ENCODE measurements around the gene KRT39.

Gene KRT39

GRCh38 chr17:40915199-40915661, 51.5 kb downstream of the KRT39 start:
- no peak overlapping the region for H3K4me3 ChIP-seq (ENCODE audit: low read depth, low read length)
- no peak for TF ChIP-seq CTCF (IDR thresholded peaks at IDR 0.05; ENCODE audit: insufficient read depth, low read length, missing control alignments)
- POLR2A ChIA-PET, result interaction anchor here (1.3 kb wide), 1 partner anchor 39 kb away, joined by 3 read pairs; no protein-coding TSS in a partner anchor
- CTCF ChIA-PET, result interaction anchor here (0.8 to 3.6 kb wide), 6 partner anchors 11 to 747 kb away, joined by 3 to 17 read pairs (median 3); no protein-coding TSS in a partner anchor
- peak; percentile 94 for DNase-seq (ENCODE audit: low read depth, low spot score)

- H3K4me3 ChIP-seq (ENCODE audit: low read depth, low read length), result no peak overlapping the region
- TF ChIP-seq CTCF (IDR thresholded peaks at IDR 0.05; ENCODE audit: insufficient read depth, low read length, missing control alignments), result no peak
- POLR2A ChIA-PET, result interaction anchor here (0.6 to 1.3 kb wide), 3 partner anchors 40 to 145 kb away, joined by 3 to 4 read pairs (median 4); no protein-coding TSS in a partner anchor
- CTCF ChIA-PET, result interaction anchor here (0.6 to 3.6 kb wide), 6 partner anchors 11 to 734 kb away, joined by 3 to 17 read pairs (median 8); partner anchors contain the start of gene KRTAP2-3
- no peak for DNase-seq (ENCODE audit: low read depth, low spot score)
Measured at GRCh38 chr17:40914075-40914855, 52.5 kb downstream of the KRT39 start.

GRCh38 chr17:40912486-40913210, 54.1 kb downstream of the KRT39 start:
- no peak for TF ChIP-seq CTCF (IDR thresholded peaks at IDR 0.05; ENCODE audit: insufficient read depth, low read length, missing control alignments)
- DNase-seq (ENCODE audit: low read depth, low spot score), result no peak
- no peak overlapping the region for H3K4me3 ChIP-seq (ENCODE audit: low read depth, low read length)
- ChIA-PET POLR2A (no interaction called here), CTCF (interaction anchor here (0.5 to 3.6 kb wide), 11 partner anchors 56 to 753 kb away, joined by 3 to 17 read pairs (median 5); partner anchors contain the start of gene KRTAP2-3)

GRCh38 chr17:40910441-40910841, 56.3 kb downstream of the KRT39 start:
- POLR2A ChIA-PET, result interaction anchor here (0.5 to 2.3 kb wide), 13 partner anchors 43 to 638 kb away, joined by 3 to 29 read pairs (median 7); partner anchors contain the start of genes KRTAP2-3, KRTAP2-4 and KRTAP4-6
- peak; percentile 82 for DNase-seq (ENCODE audit: low read depth, low spot score)
- CTCF ChIA-PET, result interaction anchor here (1.0 to 6.0 kb wide), 15 partner anchors 27 to 757 kb away, joined by 3 to 44 read pairs (median 4); partner anchors contain the start of gene KRTAP4-9
- TF ChIP-seq CTCF (IDR thresholded peaks at IDR 0.05; ENCODE audit: insufficient read depth, low read length, missing control alignments), result no peak
- H3K4me3 ChIP-seq (ENCODE audit: low read depth, low read length), result no peak overlapping the region

- H3K4me3 ChIP-seq (ENCODE audit: low read depth, low read length), result no peak overlapping the region
- DNase-seq (ENCODE audit: low read depth, low spot score), result no peak
- POLR2A ChIA-PET, result interaction anchor here (0.5 to 2.3 kb wide), 12 partner anchors 43 to 638 kb away, joined by 3 to 29 read pairs (median 7); partner anchors contain the start of genes KRTAP2-3 and KRTAP2-4
- CTCF ChIA-PET, result interaction anchor here (0.6 to 6.0 kb wide), 23 partner anchors 9 to 758 kb away, joined by 3 to 44 read pairs (median 4); partner anchors contain the start of gene KRTAP4-9
- TF ChIP-seq CTCF (IDR thresholded peaks at IDR 0.05; ENCODE audit: insufficient read depth, low read length, missing control alignments), result no peak
Measured at GRCh38 chr17:40909755-40910154, 57.0 kb downstream of the KRT39 start.
